PC-3 (cell line): Measurements from ENCODE around the gene PLEKHM2. TPM values are rescaled to one million over a fixed set of nuclear protein-coding genes. Genes with fewer than 3 reads are reported as not detected.

ENCODE experiments used
- ATAC-seq: fragments of 200-7000 bp; cut with Tn5 transposase; 2 replicates; pipeline ENCODE4 v1.9.1; 2020; ENCODE audit warnings: mild to moderate bottlenecking, moderate library complexity
- BruUV-seq: library from RNA; stranded (reverse); fragments of 400-500 nt; replicated peaks from 2 replicates; lab custom pipeline; 2021; lab: Mats Ljungman, UMichigan
- CTCF ChIA-PET: fragments of 300-600 bp; sonication (Branson Sonifier 250); formaldehyde crosslinking; loops from one replicate; lab custom pipeline; 2022; ENCODE audit warnings: antibody characterized with exemption; lab: Charles Lee
- POLR2A ChIA-PET: fragments of 300-600 bp; sonication (Branson Sonifier 250); formaldehyde crosslinking; loops from one replicate; lab custom pipeline; 2022; ENCODE audit warnings: antibody characterized with exemption; ENCODE audit not compliant: unreplicated experiment; lab: Charles Lee
- DNase-seq: peaks from one replicate; pipeline ENCODE4 v3.0.0-alpha.2; 2015
- H2AFZ ChIP-seq: fragments of 300-600 bp; sonication (generic); 2 replicates; pipeline ENCODE4 v1.6.0; 2016; ENCODE audit warnings: antibody characterized with exemption, low read length
- H3F3A ChIP-seq: fragments of 300-600 bp; sonication (generic); one replicate; pipeline ENCODE4 v1.6.0; 2017; ENCODE audit warnings: antibody characterized with exemption, low read length, control low read depth, mild to moderate bottlenecking; ENCODE audit not compliant: unreplicated experiment
- H3K27ac ChIP-seq: fragments of 300-600 bp; sonication (generic); 2 replicates; pipeline ENCODE4 v1.5.1; 2016; ENCODE audit warnings: mild to moderate bottlenecking, low read length
- H3K27me3 ChIP-seq: fragments of 300-600 bp; sonication (generic); 2 replicates; pipeline ENCODE4 v1.6.1; 2016; ENCODE audit warnings: low read length, mixed read lengths
- H3K36me3 ChIP-seq: fragments of 300-600 bp; sonication (generic); 2 replicates; pipeline ENCODE4 v1.6.1; 2016; ENCODE audit warnings: low read depth, mixed run types, low read length, mixed read lengths
- H3K4me1 ChIP-seq: fragments of 300-600 bp; sonication (generic); 2 replicates; pipeline ENCODE4 v1.5.1; 2016; ENCODE audit warnings: low read length; ENCODE audit not compliant: insufficient read depth
- H3K4me2 ChIP-seq: fragments of 300-600 bp; sonication (generic); 2 replicates; pipeline ENCODE4 v1.6.0; 2016; ENCODE audit warnings: low read length
- H3K4me3 ChIP-seq: fragments of 300-600 bp; sonication (generic); 2 replicates; pipeline ENCODE4 v1.5.1; 2016; ENCODE audit warnings: mild to moderate bottlenecking, low read length, mixed read lengths
- H3K79me2 ChIP-seq: fragments of 300-600 bp; sonication (generic); 2 replicates; pipeline ENCODE4 v1.6.1; 2017; ENCODE audit warnings: low read length, mixed read lengths
- H3K9ac ChIP-seq: fragments of 300-600 bp; sonication (generic); 2 replicates; pipeline ENCODE4 v1.6.0; 2016; ENCODE audit warnings: mild to moderate bottlenecking, low read length
- H3K9me2 ChIP-seq: fragments of 300-600 bp; sonication (generic); replicated peaks from 2 replicates; pipeline ENCODE4 v1.6.1; 2016; ENCODE audit warnings: mixed run types, low read length, mixed read lengths
- H3K9me3 ChIP-seq: fragments of 300-600 bp; sonication (generic); 2 replicates; pipeline ENCODE4 v1.6.1; 2016; ENCODE audit warnings: low read length, mixed read lengths
- H4K20me1 ChIP-seq: fragments of 300-600 bp; sonication (generic); 2 replicates; pipeline ENCODE4 v1.6.1; 2016; ENCODE audit warnings: low read length, mixed read lengths
- EZH2 ChIP-seq: fragments of 300-600 bp; sonication (generic); IDR thresholded peaks from one replicate; pipeline ENCODE4 v1.6.1; 2017; ENCODE audit warnings: antibody characterized with exemption, mild to moderate bottlenecking, low read length; ENCODE audit not compliant: unreplicated experiment
- EZH2phosphoT487 ChIP-seq: fragments of 300-600 bp; sonication (generic); IDR thresholded peaks from 2 replicates; pipeline ENCODE4 v1.6.1; 2018; ENCODE audit warnings: mild to moderate bottlenecking, antibody characterized with exemption, low read length, borderline replicate concordance
- intact Hi-C: fragments of 100-400 bp; cut with micrococcal nuclease; formaldehyde crosslinking; loops from 2 replicates; pipeline ENCODE4 v1.9.0; 2023
- total RNA-seq: library from RNA; depleted of rRNA; stranded (reverse); fragments of >200 nt; gene quantifications from 2 replicates; pipeline ENCODE4 v1.2.3, GENCODE V29; 2014
- TF ChIP-seq, protein P1 (sequence below): fragments of 300-600 bp; sonication (generic); conservative IDR thresholded peaks from 2 replicates; pipeline ENCODE4 v1.5.1; 2017; ENCODE audit warnings: antibody characterized with exemption, low read depth, mild to moderate bottlenecking, low read length

Gene PLEKHM2
- total RNA-seq, 1 experiment from 2014 or later: 31.3 TPM

DNA sequence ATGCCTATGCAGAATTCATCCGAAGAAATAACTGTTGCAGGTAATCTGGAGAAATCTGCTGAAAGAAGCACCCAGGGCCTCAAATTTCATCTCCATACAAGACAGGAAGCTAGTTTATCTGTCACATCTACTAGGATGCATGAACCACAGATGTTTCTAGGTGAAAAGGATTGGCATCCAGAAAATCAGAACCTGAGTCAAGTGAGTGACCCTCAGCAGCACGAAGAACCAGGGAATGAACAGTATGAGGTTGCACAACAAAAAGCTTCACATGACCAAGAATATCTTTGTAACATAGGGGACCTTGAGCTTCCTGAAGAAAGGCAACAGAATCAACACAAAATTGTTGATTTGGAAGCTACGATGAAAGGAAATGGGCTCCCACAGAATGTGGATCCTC is 24.0 kb upstream of the PLEKHM2 start:
- Histone ChIP-seq H3K4me2 (no peak overlapping the region), H4K20me1 (no peaks in the 10 kb centered on the region), H3K79me2 (no peaks in the 10 kb centered on the region), H3K9me2 (no peaks in the 10 kb centered on the region), H3K36me3 (peaks cover 37% of the 10 kb centered on the region), H3K27ac (no peak overlapping the region), H3K9ac (no peak overlapping the region), H3K9me3 (no peaks in the 10 kb centered on the region), H3K4me3 (no peak overlapping the region), H3K4me1 (no peaks in the 10 kb centered on the region), H3F3A (no peaks in the 10 kb centered on the region), H2AFZ (no peak overlapping the region), H3K27me3 (no peaks in the 10 kb centered on the region)
- DNase-seq (no peak), ATAC-seq (no peak)
- ChIA-PET CTCF (no interaction called here), POLR2A (no interaction called here)
- no TSS peak for BruUV-seq
- intact Hi-C loops: no loop called here
- TF ChIP-seq EZH2: no peak
- TF ChIP-seq, protein P1, sequence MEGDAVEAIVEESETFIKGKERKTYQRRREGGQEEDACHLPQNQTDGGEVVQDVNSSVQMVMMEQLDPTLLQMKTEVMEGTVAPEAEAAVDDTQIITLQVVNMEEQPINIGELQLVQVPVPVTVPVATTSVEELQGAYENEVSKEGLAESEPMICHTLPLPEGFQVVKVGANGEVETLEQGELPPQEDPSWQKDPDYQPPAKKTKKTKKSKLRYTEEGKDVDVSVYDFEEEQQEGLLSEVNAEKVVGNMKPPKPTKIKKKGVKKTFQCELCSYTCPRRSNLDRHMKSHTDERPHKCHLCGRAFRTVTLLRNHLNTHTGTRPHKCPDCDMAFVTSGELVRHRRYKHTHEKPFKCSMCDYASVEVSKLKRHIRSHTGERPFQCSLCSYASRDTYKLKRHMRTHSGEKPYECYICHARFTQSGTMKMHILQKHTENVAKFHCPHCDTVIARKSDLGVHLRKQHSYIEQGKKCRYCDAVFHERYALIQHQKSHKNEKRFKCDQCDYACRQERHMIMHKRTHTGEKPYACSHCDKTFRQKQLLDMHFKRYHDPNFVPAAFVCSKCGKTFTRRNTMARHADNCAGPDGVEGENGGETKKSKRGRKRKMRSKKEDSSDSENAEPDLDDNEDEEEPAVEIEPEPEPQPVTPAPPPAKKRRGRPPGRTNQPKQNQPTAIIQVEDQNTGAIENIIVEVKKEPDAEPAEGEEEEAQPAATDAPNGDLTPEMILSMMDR: no peak
- TF ChIP-seq EZH2phosphoT487: no peak

DNA sequence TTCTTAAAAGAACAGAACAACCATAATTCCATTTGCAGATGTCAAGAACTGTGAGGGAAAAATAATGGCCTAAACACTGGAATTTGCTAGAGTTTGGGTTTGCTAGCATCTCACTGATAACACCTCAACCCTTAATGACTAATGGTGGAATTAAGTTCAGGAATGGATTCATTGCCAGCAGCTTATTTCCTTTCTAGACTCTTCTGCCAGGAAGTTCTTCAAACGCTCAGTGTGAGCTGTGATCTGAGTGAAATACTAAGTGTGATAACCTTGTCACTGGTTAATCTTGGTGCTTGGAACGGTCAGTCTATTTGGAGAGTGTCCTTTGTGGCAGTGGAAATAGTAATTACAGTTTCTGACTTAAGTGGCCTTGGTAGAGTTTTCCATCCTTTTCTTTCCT is 21.6 kb upstream of the PLEKHM2 start:
- Histone ChIP-seq H3K79me2 (no peaks in the 10 kb centered on the region), H3K9me3 (no peaks in the 10 kb centered on the region), H3K4me3 (no peak overlapping the region), H3K27me3 (no peaks in the 10 kb centered on the region), H3K4me1 (no peaks in the 10 kb centered on the region), H3F3A (no peaks in the 10 kb centered on the region), H4K20me1 (no peaks in the 10 kb centered on the region), H3K27ac (no peak overlapping the region), H3K36me3 (peaks cover 30% of the 10 kb centered on the region), H2AFZ (no peak overlapping the region), H3K9ac (no peak overlapping the region), H3K4me2 (no peak overlapping the region), H3K9me2 (no peaks in the 10 kb centered on the region)
- DNase-seq (no peak), ATAC-seq (no peak)
- intact Hi-C loops: no loop called here
- TF ChIP-seq EZH2phosphoT487 (no peak), EZH2 (no peak)
- TF ChIP-seq, protein P1: no peak
- POLR2A ChIA-PET: interaction anchor here (0.6 kb wide), 1 partner anchor 43 kb away, joined by 4 read pairs; no protein-coding TSS in a partner anchor
- CTCF ChIA-PET: no interaction called here
- BruUV-seq: no TSS peak

DNA sequence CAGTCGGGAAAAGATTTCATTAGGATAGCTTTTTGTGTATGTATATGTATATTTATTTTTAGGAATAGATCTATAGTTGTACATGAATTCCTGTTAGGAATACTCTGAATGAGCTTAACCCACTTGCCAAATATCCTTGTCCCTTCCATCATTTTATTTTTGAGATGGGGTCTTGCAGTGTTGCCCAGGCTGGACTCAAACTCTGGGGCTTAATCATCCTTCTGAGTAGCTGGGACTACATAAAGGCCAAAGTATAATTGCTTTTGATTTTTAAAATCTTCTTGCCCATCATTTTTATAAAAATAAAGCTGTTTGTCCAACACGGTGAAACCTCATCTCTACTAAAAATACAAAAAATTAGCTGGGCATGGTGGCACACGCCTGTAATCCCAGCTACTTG is 20.2 kb upstream of the PLEKHM2 start:
- Histone ChIP-seq H3K27ac (no peak overlapping the region), H4K20me1 (no peaks in the 10 kb centered on the region), H3K4me1 (no peaks in the 10 kb centered on the region), H3F3A (no peaks in the 10 kb centered on the region), H3K79me2 (no peaks in the 10 kb centered on the region), H3K9me2 (no peaks in the 10 kb centered on the region), H3K9me3 (no peaks in the 10 kb centered on the region), H3K27me3 (no peaks in the 10 kb centered on the region), H3K36me3 (peaks cover 26% of the 10 kb centered on the region), H3K4me2 (no peak overlapping the region), H2AFZ (no peak overlapping the region), H3K4me3 (no peak overlapping the region), H3K9ac (no peak overlapping the region)
- intact Hi-C loops: no loop called here
- TF ChIP-seq EZH2 (no peak), EZH2phosphoT487 (no peak)
- TF ChIP-seq, protein P1: no peak
- ATAC-seq (no peak), DNase-seq (no peak)
- ChIA-PET CTCF (no interaction called here), POLR2A (no interaction called here)
- no TSS peak for BruUV-seq
